Peyer's patch (tissue), 4 donors: ENCODE results near the gene SLC25A53. TPM values are rescaled to one million over a fixed set of nuclear protein-coding genes. Genes with fewer than 3 reads are reported as not detected.
A peak's percentile ranks its signal among the peaks of the same experiment; 100 is the strongest.

ENCODE experiments used
- DNase-seq, 3 donors: peaks; one replicate each; pipeline ENCODE4 v3.0.0-alpha.2; 2017 to 2019
- H3K27ac ChIP-seq, 4 donors: fragments of 200-600 bp; sonication (generic); one replicate each; pipeline ENCODE4 v1.5.1; 2016 to 2019
- H3K27me3 ChIP-seq, 2 donors: fragments of 200-600 bp; sonication (generic); one replicate each; pipeline ENCODE4 v1.5.1; 2019
- H3K36me3 ChIP-seq, 3 donors: fragments of 200-600 bp; sonication (generic); one replicate each; pipeline ENCODE4 v1.5.1; 2016 to 2019
- H3K4me1 ChIP-seq, 4 donors: fragments of 200-600 bp; sonication (generic); one replicate each; pipeline ENCODE4 v1.5.1; 2016 to 2019
- H3K4me3 ChIP-seq, 4 donors: fragments of 200-600 bp; sonication (generic); 1 replicate in 3 of 4; 2 replicates in 1 of 4; pipeline ENCODE4 v1.5.1; 2016 to 2019; ENCODE audit warnings: mild to moderate bottlenecking in 1 of 4
- H3K9me3 ChIP-seq, 4 donors: fragments of 200-600 bp; sonication (generic); one replicate each; pipeline ENCODE4 v1.5.1; 2016 to 2019; ENCODE audit warnings: mild to moderate bottlenecking in 1 of 4
- CTCF ChIP-seq, 6 experiments: fragments of 450-650 bp in 4 of 6; fragments of 200-600 bp in 2 of 6; sonication (generic) in 1 of 6; IDR thresholded peaks; one replicate each; pipeline ENCODE4 v1.5.1; 2017 to 2019; ENCODE audit warnings: antibody characterized with exemption in 6 of 6, mild to moderate bottlenecking in 3 of 6, moderate library complexity in 1 of 6
- POLR2A ChIP-seq, 2 donors: fragments of 450-650 bp; IDR thresholded peaks; one replicate each; pipeline ENCODE4 v1.5.1; 2017; ENCODE audit warnings: antibody characterized with exemption in 2 of 2, mild to moderate bottlenecking in 2 of 2, moderate library complexity in 2 of 2
- total RNA-seq, 4 donors: library from RNA; depleted of rRNA; stranded (reverse); fragments of >200 nt; gene quantifications; one replicate each; pipeline ENCODE4 v1.1.0, GENCODE V29; 2016

The SLC25A53 gene
- total RNA-seq, 4 donors from 2014 or later: 8.1 to 11.3 (median 9.6) TPM

- Histone ChIP-seq H3K4me3 (no peak overlapping the region), H3K36me3 (no peaks in the 10 kb centered on the region)
- TF ChIP-seq CTCF (IDR thresholded peaks at IDR 0.05): no peak
- TF ChIP-seq POLR2A (IDR thresholded peaks at IDR 0.05): no peak
Measured at GRCh38 chrX:104168127-104168526, 11.3 kb upstream of the SLC25A53 start.

GRCh38 chrX:104166735-104167436, 10.1 kb upstream of the SLC25A53 start:
- no peaks in the 10 kb centered on the region for H3K9me3 ChIP-seq
- peak overlapping the region; percentile 65 to 94 (median 72) for H3K4me3 ChIP-seq
- peaks cover 0 to 14% (median 0%) of the 10 kb centered on the region in 4 donors for H3K4me1 ChIP-seq
- H3K36me3 ChIP-seq: no peaks in the 10 kb centered on the region
- H3K27me3 ChIP-seq: no peaks in the 10 kb centered on the region
- no peak for DNase-seq
- H3K27ac ChIP-seq: peak overlapping the region; percentile 79 to 89 (median 85)
- no peak for TF ChIP-seq CTCF (IDR thresholded peaks at IDR 0.05)
- TF ChIP-seq POLR2A (IDR thresholded peaks at IDR 0.05): no peak

More at GRCh38 chrX:104168127-104168526, 11.3 kb upstream of the SLC25A53 start:
- no peak overlapping the region for H3K27ac ChIP-seq
- no peak for DNase-seq
- H3K9me3 ChIP-seq: no peaks in the 10 kb centered on the region
- H3K27me3 ChIP-seq: no peaks in the 10 kb centered on the region
- peaks cover 0 to 14% (median 0%) of the 10 kb centered on the region in 4 donors for H3K4me1 ChIP-seq

- Histone ChIP-seq H3K4me1 (peaks cover 0 to 14% (median 0%) of the 10 kb centered on the region in 4 donors), H3K27me3 (no peaks in the 10 kb centered on the region), H3K36me3 (no peaks in the 10 kb centered on the region), H3K4me3 (peak within 1 kb of the TSS; percentile 65 to 94 (median 72)), H3K9me3 (no peaks in the 10 kb centered on the region), H3K27ac (peak within 1 kb of the TSS; percentile 79 to 89 (median 85))
- peak; percentile 80 to 93 (median 90) for DNase-seq
- TF ChIP-seq CTCF (IDR thresholded peaks at IDR 0.05) (peak; percentile 35 to 87 (median 74)), POLR2A (IDR thresholded peaks at IDR 0.05) (peak; percentile 17 to 79)
Measured at GRCh38 chrX:104165894-104166734, 9.3 kb upstream of the SLC25A53 start, which contains the start of gene FAM199X. TSS of gene FAM199X (plus strand) at chrX:104166453. CDS start at chrX:104166786, 333 bp downstream.

DNA sequence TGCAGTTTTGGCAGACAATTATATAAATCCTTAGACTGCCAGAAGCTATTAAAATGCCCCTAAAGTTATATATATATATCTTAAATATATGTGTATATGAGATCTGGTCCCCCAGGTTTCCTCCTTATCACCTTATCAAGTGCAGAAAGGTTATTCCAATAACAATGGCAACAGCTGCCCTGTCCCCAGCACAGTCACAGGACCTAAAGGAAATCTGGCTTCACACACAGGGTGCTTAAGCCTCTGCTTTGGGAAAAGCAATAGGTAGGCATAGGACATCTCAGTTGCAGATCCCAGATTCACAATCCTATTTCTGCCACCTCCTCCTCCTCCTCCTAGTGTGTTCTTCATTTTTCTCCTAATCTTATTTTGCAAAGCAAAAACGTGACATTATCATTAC, 5.8 kb downstream of the SLC25A53 start:
- Histone ChIP-seq H3K27ac (no peak overlapping the region), H3K9me3 (no peaks in the 10 kb centered on the region), H3K4me3 (no peak overlapping the region), H3K27me3 (no peaks in the 10 kb centered on the region), H3K36me3 (no peaks in the 10 kb centered on the region), H3K4me1 (no peaks in the 10 kb centered on the region)
- no peak for TF ChIP-seq POLR2A (IDR thresholded peaks at IDR 0.05)
- DNase-seq: no peak

GRCh38 chrX:104141087-104141760, 15.6 kb downstream of the SLC25A53 start:
- TF ChIP-seq POLR2A (IDR thresholded peaks at IDR 0.05) (no peak), CTCF (IDR thresholded peaks at IDR 0.05) (no peak)
- DNase-seq: no peak
- H3K27me3 ChIP-seq: no peaks in the 10 kb centered on the region
- H3K27ac ChIP-seq: no peak overlapping the region
- no peaks in the 10 kb centered on the region for H3K9me3 ChIP-seq
- H3K36me3 ChIP-seq: no peaks in the 10 kb centered on the region
- H3K4me3 ChIP-seq: no peak overlapping the region
- no peaks in the 10 kb centered on the region for H3K4me1 ChIP-seq
